Mesendoderm (in vitro differentiated cells): ENCODE measurements around the gene ZNF470.

Experiments
- DNase-seq: peaks from one replicate; pipeline ENCODE4 v3.0.0; 2013
- H2AK5ac ChIP-seq: 2 replicates; pipeline ENCODE4 v1.6.1; 2013; ENCODE audit warnings: low read length, inconsistent platforms
- H2BK120ac ChIP-seq: 2 replicates; pipeline ENCODE4 v1.6.1; 2013; ENCODE audit warnings: low read depth, mild to moderate bottlenecking, low read length, moderate library complexity, mixed read lengths
- H2BK15ac ChIP-seq: replicated peaks from 2 replicates; pipeline ENCODE4 v1.6.1; 2013; ENCODE audit warnings: low read depth, mild to moderate bottlenecking, moderate library complexity
- H2BK5ac ChIP-seq: 2 replicates; pipeline ENCODE4 v1.6.1; 2013; ENCODE audit warnings: low read length, inconsistent platforms
- H3K18ac ChIP-seq: 2 replicates; pipeline ENCODE4 v1.6.1; 2013; ENCODE audit warnings: mild to moderate bottlenecking, low read length, mixed read lengths
- H3K23ac ChIP-seq: one replicate; pipeline ENCODE4 v1.6.1; 2013; ENCODE audit warnings: low read length
- H3K27ac ChIP-seq: 2 replicates; pipeline ENCODE4 v1.5.1; 2013; ENCODE audit warnings: low read depth, mild to moderate bottlenecking, inconsistent platforms, low read length, moderate library complexity
- H3K27me3 ChIP-seq: 2 replicates; pipeline ENCODE4 v1.6.1; 2013; ENCODE audit warnings: low read length, control low read depth, mild to moderate bottlenecking, inconsistent platforms; ENCODE audit not compliant: insufficient read depth, poor library complexity
- H3K36me3 ChIP-seq: 2 replicates; pipeline ENCODE4 v1.6.1; 2013; ENCODE audit warnings: low read length, inconsistent platforms; ENCODE audit not compliant: control insufficient read depth, insufficient read depth
- H3K4ac ChIP-seq: one replicate; pipeline ENCODE4 v1.6.1; 2013; ENCODE audit warnings: low read depth, mild to moderate bottlenecking, low read length, moderate library complexity
- H3K4me1 ChIP-seq: 2 replicates; pipeline ENCODE4 v1.6.1; 2013; ENCODE audit warnings: low read depth, low read length, inconsistent platforms; ENCODE audit not compliant: control insufficient read depth
- H3K4me2 ChIP-seq: 2 replicates; pipeline ENCODE4 v1.6.1; 2013; ENCODE audit warnings: low read length
- H3K4me3 ChIP-seq: 2 replicates; pipeline ENCODE4 v1.5.1; 2013; ENCODE audit warnings: mild to moderate bottlenecking, low read length
- H3K56ac ChIP-seq: one replicate; pipeline ENCODE4 v1.6.1; 2013; ENCODE audit warnings: low read length
- H3K79me1 ChIP-seq: 2 replicates; pipeline ENCODE4 v1.6.1; 2013; ENCODE audit warnings: low read length, inconsistent platforms
- H3K79me2 ChIP-seq: 2 replicates; pipeline ENCODE4 v1.6.1; 2013; ENCODE audit warnings: mild to moderate bottlenecking, low read length; ENCODE audit not compliant: control insufficient read depth, insufficient read depth
- H3K9ac ChIP-seq: 2 replicates; pipeline ENCODE4 v1.6.1; 2013; ENCODE audit warnings: low read length, inconsistent platforms
- H4K5ac ChIP-seq: one replicate; pipeline ENCODE4 v1.6.1; 2013; ENCODE audit warnings: low read length
- H4K8ac ChIP-seq: one replicate; pipeline ENCODE4 v1.6.1; 2013; ENCODE audit warnings: low read depth, mild to moderate bottlenecking, control low read depth, low read length, moderate library complexity
- WGBS: extraction: QIAGEN DNeasy Blood & Tissue Kit; methylation state at CpG from one replicate; pipeline ENCODE4 v1.1.7; 2013; ENCODE audit warnings: low lambda C conversion rate, missing lambda C conversion rate; ENCODE audit not compliant: insufficient coverage; ENCODE audit errors: extremely low coverage; 5-methylcytosine and 5-hydroxymethylcytosine counted together

The ZNF470 gene

GRCh38 chr19:56625708-56626107 is 58.4 kb downstream of the ZNF470 start:
- no peaks in the 10 kb centered on the region for H3K36me3 ChIP-seq
- H3K79me2 ChIP-seq = no peaks in the 10 kb centered on the region

GRCh38 chr19:56633021-56633420 is 65.8 kb downstream of the ZNF470 start:
- Histone ChIP-seq H3K56ac (no peak overlapping the region), H2BK120ac (no peak overlapping the region), H3K36me3 (no peaks in the 10 kb centered on the region), H3K9ac (no peak overlapping the region), H4K5ac (no peak overlapping the region), H3K4ac (no peak overlapping the region), H3K27ac (no peak overlapping the region), H3K79me1 (no peaks in the 10 kb centered on the region), H3K4me2 (no peak overlapping the region), H3K18ac (no peak overlapping the region), H2BK5ac (no peak overlapping the region), H3K79me2 (no peaks in the 10 kb centered on the region), H3K23ac (no peak overlapping the region), H2BK15ac (no peak overlapping the region), H3K4me1 (no peaks in the 10 kb centered on the region), H2AK5ac (no peak overlapping the region), H4K8ac (no peak overlapping the region), H3K4me3 (no peak overlapping the region), H3K27me3 (no peaks in the 10 kb centered on the region)
- WGBS = no CpG with 5 or more reads among the region's 1 CpG
- no peak for DNase-seq

More at GRCh38 chr19:56625708-56626107, 58.4 kb downstream of the ZNF470 start:
- no CpG with 5 or more reads among the region's 9 CpGs for WGBS
- no peak overlapping the region for H3K56ac ChIP-seq
- no peak overlapping the region for H3K4me2 ChIP-seq
- H2BK15ac ChIP-seq = no peak overlapping the region
- H3K4me1 ChIP-seq = no peaks in the 10 kb centered on the region
- no peak overlapping the region for H2AK5ac ChIP-seq
- no peak overlapping the region for H4K5ac ChIP-seq
- H2BK120ac ChIP-seq = no peak overlapping the region
- no peaks in the 10 kb centered on the region for H3K27me3 ChIP-seq
- DNase-seq = no peak
- H3K4me3 ChIP-seq = no peak overlapping the region
- H3K9ac ChIP-seq = no peak overlapping the region
- H2BK5ac ChIP-seq = no peak overlapping the region
- no peak overlapping the region for H3K27ac ChIP-seq
- no peak overlapping the region for H3K4ac ChIP-seq
- H3K18ac ChIP-seq = no peak overlapping the region
- H3K23ac ChIP-seq = no peak overlapping the region
- no peaks in the 10 kb centered on the region for H3K79me1 ChIP-seq
- no peak overlapping the region for H4K8ac ChIP-seq

- H2BK15ac ChIP-seq = no peak overlapping the region
- H3K4me2 ChIP-seq = no peak overlapping the region
- H3K4me3 ChIP-seq = no peak overlapping the region
- H2AK5ac ChIP-seq = no peak overlapping the region
- H3K9ac ChIP-seq = no peak overlapping the region
- H3K23ac ChIP-seq = no peak overlapping the region
- H3K79me1 ChIP-seq = no peaks in the 10 kb centered on the region
- H3K27me3 ChIP-seq = no peaks in the 10 kb centered on the region
- no peaks in the 10 kb centered on the region for H3K4me1 ChIP-seq
- WGBS = no CpG with 5 or more reads among the region's 21 CpGs
- no peak overlapping the region for H4K5ac ChIP-seq
- no peak overlapping the region for H4K8ac ChIP-seq
- no peaks in the 10 kb centered on the region for H3K36me3 ChIP-seq
- no peaks in the 10 kb centered on the region for H3K79me2 ChIP-seq
- no peak overlapping the region for H2BK5ac ChIP-seq
- H3K18ac ChIP-seq = no peak overlapping the region
- peak; percentile 93 for DNase-seq
- no peak overlapping the region for H3K4ac ChIP-seq
- no peak overlapping the region for H3K56ac ChIP-seq
- no peak overlapping the region for H2BK120ac ChIP-seq
- no peak overlapping the region for H3K27ac ChIP-seq
Observed at GRCh38 chr19:56637976-56638555, 70.8 kb downstream of the ZNF470 start.
